Measurements from ENCODE around the gene MYO5B.

DNA sequence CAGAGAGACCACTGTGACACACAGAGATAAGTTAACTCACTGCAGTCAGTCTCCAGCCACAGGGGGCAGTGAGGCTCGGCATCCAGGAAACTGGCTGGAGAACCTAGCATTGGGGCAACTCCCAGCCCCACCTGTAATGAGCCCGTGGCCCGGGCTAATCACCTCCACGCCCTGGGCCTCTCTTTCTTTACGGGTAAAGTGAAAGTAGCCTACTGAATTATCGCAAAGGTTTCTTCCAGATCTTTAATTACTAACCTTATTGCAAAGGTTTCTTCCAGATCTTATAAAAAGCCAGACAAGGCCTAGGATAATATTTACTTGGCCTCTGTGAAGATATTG lies 336.0 kb downstream of the MYO5B start:
- TF ChIP-seq, protein P1, sequence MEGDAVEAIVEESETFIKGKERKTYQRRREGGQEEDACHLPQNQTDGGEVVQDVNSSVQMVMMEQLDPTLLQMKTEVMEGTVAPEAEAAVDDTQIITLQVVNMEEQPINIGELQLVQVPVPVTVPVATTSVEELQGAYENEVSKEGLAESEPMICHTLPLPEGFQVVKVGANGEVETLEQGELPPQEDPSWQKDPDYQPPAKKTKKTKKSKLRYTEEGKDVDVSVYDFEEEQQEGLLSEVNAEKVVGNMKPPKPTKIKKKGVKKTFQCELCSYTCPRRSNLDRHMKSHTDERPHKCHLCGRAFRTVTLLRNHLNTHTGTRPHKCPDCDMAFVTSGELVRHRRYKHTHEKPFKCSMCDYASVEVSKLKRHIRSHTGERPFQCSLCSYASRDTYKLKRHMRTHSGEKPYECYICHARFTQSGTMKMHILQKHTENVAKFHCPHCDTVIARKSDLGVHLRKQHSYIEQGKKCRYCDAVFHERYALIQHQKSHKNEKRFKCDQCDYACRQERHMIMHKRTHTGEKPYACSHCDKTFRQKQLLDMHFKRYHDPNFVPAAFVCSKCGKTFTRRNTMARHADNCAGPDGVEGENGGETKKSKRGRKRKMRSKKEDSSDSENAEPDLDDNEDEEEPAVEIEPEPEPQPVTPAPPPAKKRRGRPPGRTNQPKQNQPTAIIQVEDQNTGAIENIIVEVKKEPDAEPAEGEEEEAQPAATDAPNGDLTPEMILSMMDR (conservative IDR thresholded peaks at IDR 0.05): peak; percentile 72
- no peak for TF ChIP-seq ZFX (IDR thresholded peaks at IDR 0.05)
